NCI-H2227 (cell line): ENCODE measurements around the gene SH3BP4.

Experiments
- DNase-seq: peaks from one replicate; lab custom pipeline; 2025; ENCODE audit not compliant: unreplicated experiment; lab: John Stamatoyannopoulos, UW

The SH3BP4 gene, protein sequence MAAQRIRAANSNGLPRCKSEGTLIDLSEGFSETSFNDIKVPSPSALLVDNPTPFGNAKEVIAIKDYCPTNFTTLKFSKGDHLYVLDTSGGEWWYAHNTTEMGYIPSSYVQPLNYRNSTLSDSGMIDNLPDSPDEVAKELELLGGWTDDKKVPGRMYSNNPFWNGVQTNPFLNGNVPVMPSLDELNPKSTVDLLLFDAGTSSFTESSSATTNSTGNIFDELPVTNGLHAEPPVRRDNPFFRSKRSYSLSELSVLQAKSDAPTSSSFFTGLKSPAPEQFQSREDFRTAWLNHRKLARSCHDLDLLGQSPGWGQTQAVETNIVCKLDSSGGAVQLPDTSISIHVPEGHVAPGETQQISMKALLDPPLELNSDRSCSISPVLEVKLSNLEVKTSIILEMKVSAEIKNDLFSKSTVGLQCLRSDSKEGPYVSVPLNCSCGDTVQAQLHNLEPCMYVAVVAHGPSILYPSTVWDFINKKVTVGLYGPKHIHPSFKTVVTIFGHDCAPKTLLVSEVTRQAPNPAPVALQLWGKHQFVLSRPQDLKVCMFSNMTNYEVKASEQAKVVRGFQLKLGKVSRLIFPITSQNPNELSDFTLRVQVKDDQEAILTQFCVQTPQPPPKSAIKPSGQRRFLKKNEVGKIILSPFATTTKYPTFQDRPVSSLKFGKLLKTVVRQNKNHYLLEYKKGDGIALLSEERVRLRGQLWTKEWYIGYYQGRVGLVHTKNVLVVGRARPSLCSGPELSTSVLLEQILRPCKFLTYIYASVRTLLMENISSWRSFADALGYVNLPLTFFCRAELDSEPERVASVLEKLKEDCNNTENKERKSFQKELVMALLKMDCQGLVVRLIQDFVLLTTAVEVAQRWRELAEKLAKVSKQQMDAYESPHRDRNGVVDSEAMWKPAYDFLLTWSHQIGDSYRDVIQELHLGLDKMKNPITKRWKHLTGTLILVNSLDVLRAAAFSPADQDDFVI

GRCh38 chr2:234951664-234952269 lies at the start of gene SH3BP4:
SH3BP4 (plus strand) TSS chr2:234952017; CDS start chr2:235035003, 82,986 bp downstream.
- peak; percentile 86 for DNase-seq

DNA sequence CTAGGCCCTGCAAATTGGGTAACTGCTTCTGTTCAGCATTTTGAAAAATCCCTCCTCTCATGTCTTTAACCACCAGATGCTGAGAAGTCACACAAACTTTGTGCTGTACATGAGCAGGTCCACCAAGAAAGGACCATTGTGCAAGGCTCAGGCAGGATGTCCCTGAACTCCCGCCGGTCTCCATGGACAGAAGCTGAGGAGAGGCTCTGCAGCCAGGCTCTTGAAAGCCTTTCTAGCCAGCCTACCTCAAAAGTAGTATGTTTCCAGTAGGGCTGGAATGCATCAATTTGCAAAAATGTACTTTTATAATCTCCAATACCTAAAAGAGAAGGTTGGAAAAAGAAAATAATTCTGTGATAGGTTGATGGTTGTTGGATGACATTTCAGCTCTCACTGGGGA lies 47.0 kb upstream of the SH3BP4 start:
- DNase-seq: no peak

GRCh38 chr2:234905547-234906265 lies 46.1 kb upstream of the SH3BP4 start:
- DNase-seq: no peak

DNA sequence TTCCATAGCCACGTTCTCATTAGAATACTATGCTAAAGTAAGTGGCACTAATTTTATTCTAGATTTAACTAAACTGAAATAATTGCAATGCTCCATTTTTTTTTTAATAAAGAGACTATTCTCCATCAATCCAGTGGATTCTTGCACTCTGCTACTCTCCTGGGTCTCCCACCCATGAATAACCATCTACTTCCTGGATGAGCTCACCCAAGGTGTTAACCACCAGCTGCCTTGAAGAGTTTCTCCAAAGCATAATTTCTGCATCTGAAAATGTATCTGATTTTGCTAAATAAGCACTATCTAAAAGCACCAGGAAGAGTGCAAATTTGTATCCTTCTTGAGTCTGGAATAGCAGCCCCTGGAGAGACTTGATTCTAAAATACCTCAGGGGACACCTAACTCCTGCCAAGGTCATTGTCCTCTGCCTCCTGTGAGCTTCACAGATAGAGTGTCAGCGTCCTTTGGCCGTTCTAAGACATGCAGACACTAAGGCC lies 41.6 kb upstream of the SH3BP4 start:
- DNase-seq: no peak

GRCh38 chr2:234911271-234911670 lies 40.5 kb upstream of the SH3BP4 start:
- DNase-seq: no peak

- DNase-seq: no peak
Observed at GRCh38 chr2:234912437-234912836, 39.4 kb upstream of the SH3BP4 start.

DNA sequence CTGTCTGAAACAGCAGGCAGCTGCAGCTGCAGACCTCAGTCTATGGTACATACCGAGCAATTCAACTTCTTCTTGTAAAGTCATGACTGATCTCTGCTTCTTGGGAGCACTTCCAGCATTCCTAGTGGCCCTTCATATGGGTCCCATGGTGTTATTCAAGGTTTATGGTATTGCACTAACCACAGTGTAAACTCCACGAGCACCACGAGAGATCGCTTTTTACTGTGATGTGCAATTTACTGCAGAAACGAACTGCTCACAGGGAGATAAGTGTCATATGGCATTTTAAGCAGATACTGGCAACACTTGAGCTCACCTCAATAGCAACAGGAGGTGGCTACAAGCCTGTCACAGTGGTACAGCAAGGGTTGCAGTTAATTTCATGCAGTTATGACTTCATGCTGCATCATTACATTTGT lies 38.6 kb upstream of the SH3BP4 start:
- peak; percentile 18 for DNase-seq

GRCh38 chr2:234914371-234915154 lies 37.3 kb upstream of the SH3BP4 start:
- no peak for DNase-seq

DNA sequence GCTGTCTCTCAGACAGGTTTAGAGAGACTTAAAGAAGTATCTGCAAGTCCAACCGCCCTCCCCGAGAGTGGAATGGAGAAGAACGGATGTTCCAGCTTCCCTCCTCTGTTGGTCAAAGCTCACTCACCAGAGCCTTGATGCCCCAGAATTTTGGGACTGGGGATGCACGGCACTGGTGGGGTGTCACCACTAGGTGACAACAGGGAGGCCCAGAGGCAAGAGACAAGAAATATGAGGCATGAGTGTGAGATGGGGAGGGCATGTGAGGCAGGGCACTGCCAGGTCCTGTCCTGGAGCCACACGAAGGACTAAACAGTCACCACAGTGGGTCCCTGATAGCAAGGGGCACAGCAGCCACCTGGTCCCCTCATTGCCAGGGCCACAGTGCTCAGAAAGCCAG lies 35.1 kb upstream of the SH3BP4 start:
- DNase-seq: no peak

DNA sequence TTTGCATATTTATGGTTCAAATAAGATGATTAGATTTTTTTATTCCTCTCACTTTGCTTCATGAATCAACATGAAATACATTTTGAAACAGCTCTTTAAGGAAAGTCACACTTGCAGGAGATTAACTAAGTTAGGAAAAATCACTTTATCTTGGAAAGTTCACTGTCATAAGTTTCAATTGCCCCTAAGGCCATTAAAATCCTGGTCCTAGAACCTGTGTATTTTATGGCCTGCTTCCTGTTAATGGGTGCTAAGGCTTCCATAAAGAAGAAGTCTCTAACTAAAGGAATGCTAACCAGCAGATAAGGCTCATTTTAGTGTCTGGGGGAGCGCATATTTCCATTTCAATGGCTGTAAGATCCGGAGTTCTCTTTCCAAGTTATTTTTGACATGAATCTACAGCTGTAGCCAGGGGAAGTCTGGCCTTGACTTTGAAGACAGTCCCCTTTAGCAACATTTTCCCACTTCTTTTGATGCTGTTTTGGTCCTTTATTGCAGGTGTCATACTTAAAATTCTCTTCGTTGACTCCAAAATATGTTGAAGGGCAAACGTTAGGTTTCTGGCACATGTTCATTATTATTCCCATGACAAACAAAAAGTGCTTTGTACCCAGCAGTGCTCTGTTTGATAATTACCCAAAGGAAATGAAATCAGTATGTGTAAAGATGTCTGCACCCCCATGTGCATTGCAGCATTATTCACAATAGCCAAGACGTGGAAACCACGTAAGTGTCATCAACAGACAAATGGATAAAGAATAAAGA lies 34.4 kb upstream of the SH3BP4 start:
- no peak for DNase-seq

- no peak for DNase-seq
Observed at GRCh38 chr2:234919711-234920110, 32.1 kb upstream of the SH3BP4 start.

GRCh38 chr2:234920836-234921235 lies 31.0 kb upstream of the SH3BP4 start:
- DNase-seq: no peak

DNA sequence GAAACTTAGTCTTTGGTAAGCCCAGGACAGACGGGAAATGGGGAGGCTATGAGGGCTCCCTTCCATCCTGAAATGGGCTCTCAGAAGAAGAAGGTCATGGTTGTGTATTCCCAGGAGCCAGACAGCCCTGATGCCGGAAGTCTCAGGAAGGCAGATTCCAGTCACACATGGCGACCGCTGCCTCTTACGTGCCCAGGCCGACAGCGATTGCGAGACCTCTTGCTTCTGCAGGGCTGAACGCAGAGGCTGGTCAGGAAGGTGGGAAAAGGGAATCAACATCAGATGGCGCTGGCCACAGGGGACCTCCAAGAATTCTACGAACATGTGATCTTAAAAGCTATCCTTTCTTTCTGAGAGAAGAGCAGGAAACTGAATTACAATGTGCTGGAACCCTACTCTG lies 22.8 kb upstream of the SH3BP4 start:
- no peak for DNase-seq

- no peak for DNase-seq
Observed at GRCh38 chr2:234930397-234930796, 21.4 kb upstream of the SH3BP4 start.

DNA sequence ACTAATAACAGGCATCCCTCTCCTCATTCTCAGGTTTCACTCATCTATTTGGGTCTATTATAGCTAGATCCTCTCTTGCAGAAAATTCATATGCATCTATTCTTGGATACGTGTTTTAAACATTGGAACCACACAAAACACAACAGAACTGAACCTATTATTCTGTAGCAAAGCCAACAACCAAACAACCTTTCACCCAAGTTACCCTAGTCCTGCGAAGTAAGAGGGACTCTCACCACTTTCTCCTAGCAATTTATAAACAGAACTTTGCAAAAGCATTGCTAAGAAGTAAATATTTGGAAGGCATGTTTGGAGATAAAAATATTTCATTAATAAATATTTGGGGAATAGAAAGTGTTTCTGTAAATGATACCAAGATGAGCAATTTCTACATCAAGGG lies 20.4 kb upstream of the SH3BP4 start:
- DNase-seq: no peak

DNA sequence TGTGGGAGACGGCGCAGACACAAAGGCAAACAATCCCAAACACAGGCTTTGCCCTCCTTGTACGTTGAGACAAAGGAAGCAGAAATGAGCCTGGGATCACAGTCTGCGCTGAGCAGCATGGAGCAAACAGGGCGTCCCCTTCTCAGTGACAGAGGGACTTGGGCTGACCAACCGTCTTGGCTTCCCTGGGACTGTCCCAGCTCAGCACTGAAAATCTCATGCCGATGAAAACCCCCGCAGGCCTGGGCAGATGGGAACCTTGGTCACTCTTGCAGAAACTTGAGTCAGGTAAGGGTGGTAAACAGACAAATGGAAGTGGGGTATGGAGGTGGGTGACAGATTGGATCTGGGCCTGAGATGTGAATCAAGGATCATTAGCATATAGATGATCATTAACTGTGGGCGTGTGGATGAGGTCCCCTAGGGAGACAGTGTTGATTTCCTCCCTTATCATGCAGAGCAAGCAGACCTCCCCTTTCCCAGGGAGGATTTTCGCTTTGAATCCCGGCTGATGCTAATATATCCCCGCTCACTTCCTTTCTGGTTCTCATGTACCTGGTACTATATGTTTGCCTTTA lies 19.1 kb upstream of the SH3BP4 start:
- no peak for DNase-seq

DNA sequence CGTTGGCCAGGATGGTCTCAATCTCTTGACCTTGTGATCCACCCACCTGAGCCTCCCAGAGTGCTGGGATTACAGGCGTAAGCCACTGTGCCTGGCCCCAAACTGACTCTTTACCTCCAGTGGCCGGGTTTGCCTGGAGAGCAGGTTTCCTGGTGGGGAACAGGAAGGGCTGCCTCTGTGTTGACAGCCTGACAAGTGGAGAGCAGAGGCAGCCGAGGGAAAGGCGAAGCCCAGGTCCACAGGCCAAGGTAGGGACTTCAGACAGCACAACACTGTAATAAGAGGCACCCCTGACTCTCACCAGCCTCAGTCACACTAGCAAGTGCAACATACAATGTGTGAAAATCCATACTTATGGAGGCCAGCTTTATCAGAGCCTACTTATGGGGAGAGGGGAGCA lies 16.5 kb upstream of the SH3BP4 start:
- DNase-seq: no peak

DNA sequence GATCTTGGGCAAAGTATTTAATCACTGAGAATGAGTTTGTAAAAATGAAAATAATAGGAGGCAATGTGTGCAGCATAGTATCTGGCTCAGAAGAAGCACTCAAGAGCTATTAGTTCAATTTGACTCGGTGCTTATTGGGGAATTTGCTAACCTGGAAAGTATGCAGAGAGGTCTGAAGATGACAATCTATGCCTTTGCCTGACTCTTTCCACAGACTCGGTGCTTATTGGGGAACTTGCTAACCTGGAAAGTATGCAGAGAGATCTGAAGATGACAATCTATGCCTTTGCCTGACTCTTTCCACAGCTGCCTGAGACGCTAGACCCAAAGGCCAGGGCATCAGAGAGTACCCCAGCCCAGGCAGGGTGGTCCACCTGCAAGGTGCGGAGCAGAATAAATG lies 12.2 kb upstream of the SH3BP4 start:
- DNase-seq: no peak

DNA sequence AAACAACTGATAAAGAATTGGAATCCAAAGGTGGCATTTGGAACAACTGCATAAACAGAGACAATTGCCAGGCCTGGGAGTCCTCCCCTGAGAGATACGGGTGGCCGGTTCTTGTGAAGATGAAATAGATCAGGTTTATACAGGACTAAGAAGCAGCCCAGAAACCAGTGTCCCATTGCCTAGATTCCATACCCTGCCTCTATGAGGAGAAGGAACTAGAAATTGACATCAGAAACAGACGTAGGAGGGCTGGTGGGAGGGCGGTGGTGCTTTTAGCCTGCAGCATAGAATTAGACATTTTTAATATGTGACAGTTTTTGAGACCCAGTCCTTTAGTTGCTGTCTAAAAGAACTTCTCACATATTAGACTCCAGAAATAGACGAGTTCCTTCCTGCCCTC lies 11.8 kb upstream of the SH3BP4 start:
- DNase-seq: no peak
